ENCODE results near the gene ARHGEF2.

Gene ARHGEF2

GRCh38 chr1:156020293-156021092 is 42.1 kb upstream of the ARHGEF2 start, which contains the start of gene SSR2:
SSR2 (minus strand) TSS chr1:156020951; CDS start chr1:156020167, 784 bp downstream.
- Histone ChIP-seq H3K9ac (ENCODE audit: low read length) (peak within 1 kb of the TSS; percentile 68), H3K36me3 (ENCODE audit: low read length) (peaks cover 5% of the 10 kb centered on the region; the same call in 1 of the 2 replicates), H3F3A (ENCODE audit: insufficient read depth) (peaks cover 7% of the 10 kb centered on the region; the same call in 1 of the 2 replicates), H2AFZ (ENCODE audit: low read depth, low read length, severe bottlenecking) (peak within 1 kb of the TSS; percentile 93), H3K9me3 (ENCODE audit: insufficient read depth, low read length) (no peaks in the 10 kb centered on the region), H3K4me3 (ENCODE audit: insufficient read depth, low read length, poor library complexity, severe bottlenecking) (peak within 1 kb of the TSS; percentile 77), H3K4me2 (ENCODE audit: low read depth, low read length, poor library complexity, severe bottlenecking) (peak within 1 kb of the TSS; percentile 69), H4K20me1 (ENCODE audit: low read depth, low read length) (no peaks in the 10 kb centered on the region), H3K27me3 (ENCODE audit: low read length) (no peaks in the 10 kb centered on the region), H3K9me2 (replicated peaks; ENCODE audit: insufficient read depth, low read length) (no peaks in the 10 kb centered on the region), H3K27ac (ENCODE audit: low read depth, low read length) (no peak within 1 kb of the TSS), H3K79me2 (ENCODE audit: insufficient read depth, low read length) (peaks cover 15% of the 10 kb centered on the region)
- TF ChIP-seq CTCF (IDR thresholded peaks at IDR 0.05; ENCODE audit: insufficient read depth, low read length, poor library complexity, severe bottlenecking), result no peak
- no peak for TF ChIP-seq EZH2phosphoT487 (conservative IDR thresholded peaks at IDR 0.05; ENCODE audit: low read length)

GRCh38 chr1:156019946-156020292 is 41.6 kb upstream of the ARHGEF2 start:
- Histone ChIP-seq H3K9ac (ENCODE audit: low read length) (peak overlapping the region; percentile 68), H3K9me3 (ENCODE audit: insufficient read depth, low read length) (no peaks in the 10 kb centered on the region), H3K79me2 (ENCODE audit: insufficient read depth, low read length) (peaks cover 15% of the 10 kb centered on the region), H3K27me3 (ENCODE audit: low read length) (no peaks in the 10 kb centered on the region), H3K27ac (ENCODE audit: low read depth, low read length) (no peak overlapping the region), H3K36me3 (ENCODE audit: low read length) (peaks cover 5% of the 10 kb centered on the region; the same call in 1 of the 2 replicates), H3K4me3 (ENCODE audit: insufficient read depth, low read length, poor library complexity, severe bottlenecking) (peak overlapping the region; percentile 77), H3F3A (ENCODE audit: insufficient read depth) (peaks cover 7% of the 10 kb centered on the region; the same call in 1 of the 2 replicates), H3K9me2 (replicated peaks; ENCODE audit: insufficient read depth, low read length) (no peaks in the 10 kb centered on the region), H2AFZ (ENCODE audit: low read depth, low read length, severe bottlenecking) (no peak overlapping the region), H3K4me2 (ENCODE audit: low read depth, low read length, poor library complexity, severe bottlenecking) (peak overlapping the region; percentile 69), H4K20me1 (ENCODE audit: low read depth, low read length) (no peaks in the 10 kb centered on the region)
- no peak for TF ChIP-seq EZH2phosphoT487 (conservative IDR thresholded peaks at IDR 0.05; ENCODE audit: low read length)
- no peak for TF ChIP-seq CTCF (IDR thresholded peaks at IDR 0.05; ENCODE audit: insufficient read depth, low read length, poor library complexity, severe bottlenecking)

GRCh38 chr1:156014829-156015228 is 36.5 kb upstream of the ARHGEF2 start:
- TF ChIP-seq EZH2phosphoT487 (conservative IDR thresholded peaks at IDR 0.05; ENCODE audit: low read length) (no peak), CTCF (IDR thresholded peaks at IDR 0.05; ENCODE audit: insufficient read depth, low read length, poor library complexity, severe bottlenecking) (no peak)
- H3K36me3 ChIP-seq (ENCODE audit: low read length), result peaks cover 8% of the 10 kb centered on the region; the same call in 1 of the 2 replicates
- H3F3A ChIP-seq (ENCODE audit: insufficient read depth), result peaks cover 7% of the 10 kb centered on the region; the same call in 1 of the 2 replicates
- H2AFZ ChIP-seq (ENCODE audit: low read depth, low read length, severe bottlenecking), result no peak overlapping the region
- no peaks in the 10 kb centered on the region for H3K9me2 ChIP-seq (replicated peaks; ENCODE audit: insufficient read depth, low read length)
- H3K4me3 ChIP-seq (ENCODE audit: insufficient read depth, low read length, poor library complexity, severe bottlenecking), result no peak overlapping the region
- H4K20me1 ChIP-seq (ENCODE audit: low read depth, low read length), result 0 out of 2 replicates have a peak, but pooled peaks cover 3% of the 10 kb centered on the region
- H3K79me2 ChIP-seq (ENCODE audit: insufficient read depth, low read length), result peaks cover 6% of the 10 kb centered on the region
- H3K9me3 ChIP-seq (ENCODE audit: insufficient read depth, low read length), result no peaks in the 10 kb centered on the region
- no peak overlapping the region for H3K27ac ChIP-seq (ENCODE audit: low read depth, low read length)
- H3K9ac ChIP-seq (ENCODE audit: low read length), result no peak overlapping the region
- no peak overlapping the region for H3K4me2 ChIP-seq (ENCODE audit: low read depth, low read length, poor library complexity, severe bottlenecking)
- no peaks in the 10 kb centered on the region for H3K27me3 ChIP-seq (ENCODE audit: low read length)

Data from SU-DHL-6 (cell line).